Kidney glomerular epithelial cell (primary cell): ENCODE results near the gene TBC1D22A.
"Not testable (repeated sequence)": the region's sequence is repeated elsewhere in the genome, so short reads cannot be mapped to it uniquely, and the experiment has no call there.

Experiments used
- DNase-seq: peaks from one replicate; lab custom pipeline; 2025; lab: John Stamatoyannopoulos, UW

Gene TBC1D22A

GRCh38 chr22:47105085-47105484 is 342.6 kb downstream of the TBC1D22A start:
- no peak for DNase-seq

GRCh38 chr22:47106806-47107205 is 344.4 kb downstream of the TBC1D22A start:
- no peak for DNase-seq

GRCh38 chr22:47107431-47107830 is 345.0 kb downstream of the TBC1D22A start:
- DNase-seq: peak; percentile 59

- DNase-seq: no peak
These were observed 348.5 kb downstream of the TBC1D22A start for GRCh38 chr22:47110817-47111443.

- DNase-seq: no peak
These were observed 349.5 kb downstream of the TBC1D22A start for GRCh38 chr22:47111626-47112581.

GRCh38 chr22:47112582-47112965 is 350.1 kb downstream of the TBC1D22A start:
- DNase-seq: no peak

- DNase-seq: no peak
These were observed 350.8 kb downstream of the TBC1D22A start for GRCh38 chr22:47112994-47113852.

- DNase-seq: no peak
These were observed 351.5 kb downstream of the TBC1D22A start for GRCh38 chr22:47113853-47114415.

DNA sequence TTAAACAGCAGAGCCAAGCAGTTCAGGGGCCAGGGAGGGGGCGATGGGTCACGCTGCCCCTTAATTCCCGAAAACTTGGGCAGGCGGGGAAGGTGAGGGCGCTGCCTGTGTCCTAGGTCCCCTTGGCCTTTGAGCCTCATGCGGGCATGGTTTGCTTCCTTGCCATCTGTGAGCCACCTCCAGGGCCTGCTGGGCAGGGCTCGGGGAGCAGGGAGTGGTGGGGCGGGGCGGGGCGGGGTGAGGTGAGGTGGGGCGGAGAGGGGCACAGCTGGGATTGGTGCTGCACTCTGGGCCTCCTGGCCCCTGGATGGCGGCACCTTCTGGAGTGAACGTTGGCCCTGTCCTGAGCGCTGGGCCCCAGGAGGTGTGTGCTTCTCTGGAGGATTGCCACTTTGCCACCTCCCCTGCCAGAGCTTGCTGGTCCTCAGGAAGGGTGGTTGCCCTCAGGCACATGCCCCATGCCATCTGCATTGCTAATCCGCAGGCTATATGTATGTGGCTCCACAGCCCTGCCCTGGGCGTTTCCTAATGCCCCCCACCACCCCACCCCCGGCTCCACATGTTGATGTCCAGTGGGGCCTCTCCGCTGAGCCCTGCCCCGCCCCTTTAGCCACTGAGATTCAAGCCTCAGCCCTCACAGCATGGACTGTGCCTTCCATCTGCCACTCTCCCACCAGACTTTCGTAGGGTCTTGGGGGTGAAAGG is 352.5 kb downstream of the TBC1D22A start:
- DNase-seq: no peak

DNA sequence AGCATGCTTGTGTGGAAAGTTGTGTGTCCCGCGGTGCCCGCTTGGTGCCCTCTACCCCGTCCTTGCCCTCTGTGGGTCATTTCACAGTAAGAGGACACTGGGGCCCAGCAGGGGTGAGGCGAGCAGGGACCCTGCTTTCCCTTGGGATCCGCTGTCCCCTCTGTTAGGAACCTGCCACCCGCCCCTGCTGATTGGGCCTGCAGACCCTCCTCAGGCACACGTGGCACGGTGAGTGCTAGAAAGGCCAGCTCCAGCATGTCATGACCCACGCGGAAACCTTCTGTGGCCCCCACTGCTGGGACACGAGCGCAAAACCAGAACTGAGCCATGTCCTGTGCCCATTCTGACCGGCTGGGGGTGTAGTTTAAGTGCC is 353.1 kb downstream of the TBC1D22A start:
- DNase-seq: no peak

DNA sequence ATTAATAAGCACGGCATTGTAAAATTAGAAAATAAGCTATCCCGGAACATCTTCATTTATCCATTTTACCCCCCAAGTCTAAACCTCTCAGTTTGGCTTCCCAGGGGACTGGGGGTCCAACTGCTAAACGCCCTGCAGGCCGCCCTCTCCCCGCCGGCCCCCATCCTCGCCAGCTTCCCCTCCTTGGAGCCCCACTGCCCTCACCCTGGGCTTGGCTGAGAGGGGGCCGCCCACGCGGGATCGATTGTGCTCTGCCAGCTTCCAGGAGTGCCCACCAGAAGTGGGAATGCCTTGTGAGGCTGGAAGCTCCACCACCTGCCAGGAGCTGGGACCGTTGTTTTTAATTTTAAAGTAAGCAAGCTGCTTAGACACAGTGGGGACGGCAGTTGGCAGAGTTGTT is 353.5 kb downstream of the TBC1D22A start:
- no peak for DNase-seq

- no peak for DNase-seq
These were observed 354.2 kb downstream of the TBC1D22A start for GRCh38 chr22:47116426-47117341.

GRCh38 chr22:47117442-47117841 is 355.0 kb downstream of the TBC1D22A start:
- not testable (repeated sequence) for DNase-seq

DNA sequence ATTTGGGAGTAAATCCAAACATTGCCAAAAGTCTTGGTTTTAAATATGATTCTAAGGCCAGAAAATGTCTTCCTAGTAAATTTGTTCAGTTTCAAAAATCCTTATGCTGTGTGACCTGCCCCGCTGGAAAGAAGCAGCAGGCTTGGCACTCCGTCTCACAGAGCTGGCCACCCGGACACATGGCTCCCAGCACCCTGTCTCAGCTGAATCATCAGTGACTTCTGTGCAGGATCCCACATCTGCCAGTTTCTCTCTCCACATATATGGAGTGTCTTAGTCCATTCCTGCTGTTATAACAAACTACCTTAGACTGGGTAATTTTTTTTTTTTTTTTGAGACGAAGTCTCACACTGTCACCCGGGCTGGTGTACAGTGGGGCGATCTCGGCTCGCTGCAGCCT is 356.7 kb downstream of the TBC1D22A start:
- DNase-seq: no peak

GRCh38 chr22:47120399-47120798 is 357.9 kb downstream of the TBC1D22A start:
- DNase-seq: no peak

- DNase-seq: no peak
These were observed 359.3 kb downstream of the TBC1D22A start for GRCh38 chr22:47121791-47122190.

DNA sequence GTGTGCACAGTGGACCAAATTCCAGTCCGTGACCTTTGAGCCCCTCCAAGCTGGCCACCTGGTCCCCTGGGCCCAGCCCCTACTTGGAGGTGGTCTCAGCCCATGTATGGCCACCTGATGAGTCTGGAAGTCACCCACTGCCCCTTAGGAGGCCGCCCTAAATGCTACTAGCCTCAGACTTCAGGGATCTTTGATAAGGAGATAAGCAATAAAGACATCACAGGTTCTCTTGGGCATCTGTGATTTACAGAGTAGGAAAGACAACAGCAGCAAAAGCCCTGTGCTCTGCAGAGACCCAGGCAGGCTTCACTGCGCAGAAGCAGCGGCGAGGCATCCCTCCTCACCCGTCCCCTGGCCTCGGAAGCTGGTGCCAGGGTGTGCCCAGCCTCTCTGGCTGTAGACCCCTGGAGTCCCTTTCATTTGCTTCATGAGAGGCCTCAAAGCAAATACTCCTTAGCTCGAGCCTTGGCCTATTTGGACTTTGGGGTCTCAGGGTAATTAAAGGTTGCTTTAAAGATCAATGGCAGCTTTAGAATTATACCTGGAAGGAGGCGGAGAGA is 360.1 kb downstream of the TBC1D22A start:
- DNase-seq: no peak

GRCh38 chr22:47123006-47123826 is 360.8 kb downstream of the TBC1D22A start:
- no peak for DNase-seq

DNA sequence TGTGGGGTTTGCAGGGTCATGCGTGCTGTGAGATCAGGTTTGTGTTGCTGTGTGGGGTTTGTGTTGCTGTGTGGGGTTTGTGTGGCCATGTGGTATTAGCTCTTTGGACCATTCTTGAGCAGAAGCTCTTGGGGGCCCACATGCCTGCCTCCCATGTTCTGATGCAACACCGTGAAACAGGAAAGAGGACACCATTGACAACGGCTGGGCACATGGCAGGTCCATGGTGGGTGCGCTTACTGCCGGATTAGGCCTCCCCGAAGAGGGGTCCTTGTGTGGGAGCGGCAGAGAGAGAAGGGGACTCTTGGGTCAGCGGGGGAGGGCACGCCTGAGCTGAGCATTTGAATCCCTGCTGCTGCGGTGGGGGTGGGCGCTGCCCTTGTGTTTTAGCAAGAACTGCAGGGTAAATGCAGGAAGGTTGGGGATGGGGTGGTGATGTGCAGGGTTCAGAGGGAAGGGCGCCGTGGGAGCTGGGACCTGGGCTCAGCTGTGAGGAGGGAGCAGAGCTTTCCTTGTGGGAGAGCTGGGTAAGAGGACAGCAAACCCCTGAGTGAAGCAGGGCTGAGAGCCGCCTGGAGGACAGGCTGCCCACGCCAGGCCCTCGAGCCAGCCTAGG is 361.5 kb downstream of the TBC1D22A start:
- no peak for DNase-seq
